Transverse colon (tissue), 4 donors: ENCODE data around the gene SAXO1.

Experiments
- CTCF ChIP-seq, 5 experiments: fragments of 200-600 bp in 3 of 5; fragments of 450-650 bp in 2 of 5; sonication (generic) in 3 of 5; IDR thresholded peaks; 1 replicate in 2 of 5; 2 replicates in 3 of 5; pipeline ENCODE4 v1.5.1; 2016 to 2017; ENCODE audit warnings: antibody characterized with exemption in 5 of 5, inconsistent platforms in 3 of 5, mild to moderate bottlenecking in 2 of 5, moderate library complexity in 1 of 5
- EP300 ChIP-seq: sonication (generic); formaldehyde crosslinking; IDR thresholded peaks from one replicate; pipeline ENCODE4 v1.6.1; 2017; ENCODE audit warnings: antibody characterized with exemption, low read depth
- POLR2A ChIP-seq: fragments of 450-650 bp; IDR thresholded peaks from one replicate; pipeline ENCODE4 v1.6.1; 2016; ENCODE audit warnings: antibody characterized with exemption, mild to moderate bottlenecking, moderate library complexity
- POLR2AphosphoS5 ChIP-seq, 3 donors: sonication (generic); formaldehyde crosslinking; IDR thresholded peaks; one replicate each; pipeline ENCODE4 v1.6.1; 2016; ENCODE audit warnings: antibody characterized with exemption in 3 of 3

GRCh38 chr9:19057033-19057432, 24.0 kb upstream of the SAXO1 start:
- TF ChIP-seq CTCF (IDR thresholded peaks at IDR 0.05) = no peak
- TF ChIP-seq POLR2A = no peak
- no peak for TF ChIP-seq POLR2AphosphoS5 (IDR thresholded peaks at IDR 0.05)
- no peak for TF ChIP-seq EP300
